Breast epithelium (tissue), 3 donors: Measurements from ENCODE around the gene RPL37.

Experiments used
- POLR2AphosphoS5 ChIP-seq, 3 donors: sonication (generic); formaldehyde crosslinking; IDR thresholded peaks; one replicate each; pipeline ENCODE4 v1.6.1; 2017; ENCODE audit warnings: antibody characterized with exemption in 3 of 3
- TF ChIP-seq, protein P1 (sequence below), 3 donors: fragments of 450-650 bp; IDR thresholded peaks; one replicate each; pipeline ENCODE4 v1.5.1; 2016 to 2017; ENCODE audit warnings: antibody characterized with exemption in 3 of 3, mild to moderate bottlenecking in 3 of 3, moderate library complexity in 3 of 3

DNA sequence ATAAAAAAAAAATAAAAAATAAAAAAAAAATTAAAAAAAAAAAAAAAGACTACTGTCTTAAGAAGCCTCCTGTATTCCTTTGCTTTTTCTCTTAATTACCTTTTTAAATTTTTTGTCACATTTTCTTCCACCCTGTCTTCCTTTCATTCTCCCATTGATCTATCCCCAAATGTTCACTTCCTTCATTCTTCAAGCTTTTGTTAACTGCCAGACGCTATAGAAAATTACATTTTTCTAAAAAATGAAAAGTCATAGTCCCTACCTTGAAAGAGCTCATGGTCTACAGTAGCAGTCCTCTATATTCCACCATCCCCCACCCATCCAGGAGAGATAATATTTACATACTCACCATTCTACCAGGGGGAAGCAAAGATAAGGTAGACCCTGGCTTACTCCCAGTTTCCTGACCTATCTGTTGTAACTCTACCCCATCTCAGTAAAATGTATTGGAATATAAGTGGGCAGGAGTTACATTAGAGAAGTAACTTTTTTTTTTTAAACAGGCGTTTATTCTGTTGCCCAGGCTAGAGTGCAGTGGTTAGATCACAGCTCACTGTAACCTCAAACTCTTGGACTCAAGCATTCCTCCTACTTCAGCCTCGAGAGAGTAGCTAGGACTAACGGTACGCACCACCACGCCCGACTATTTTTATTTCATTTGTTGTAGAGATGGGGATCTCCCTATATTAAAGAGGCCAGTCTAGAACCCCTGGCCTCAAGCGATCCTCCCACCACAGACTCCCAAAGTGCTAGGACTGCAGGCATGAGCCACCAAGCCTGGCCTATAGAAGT lies 33.1 kb downstream of the RPL37 start:
- TF ChIP-seq, protein P1, sequence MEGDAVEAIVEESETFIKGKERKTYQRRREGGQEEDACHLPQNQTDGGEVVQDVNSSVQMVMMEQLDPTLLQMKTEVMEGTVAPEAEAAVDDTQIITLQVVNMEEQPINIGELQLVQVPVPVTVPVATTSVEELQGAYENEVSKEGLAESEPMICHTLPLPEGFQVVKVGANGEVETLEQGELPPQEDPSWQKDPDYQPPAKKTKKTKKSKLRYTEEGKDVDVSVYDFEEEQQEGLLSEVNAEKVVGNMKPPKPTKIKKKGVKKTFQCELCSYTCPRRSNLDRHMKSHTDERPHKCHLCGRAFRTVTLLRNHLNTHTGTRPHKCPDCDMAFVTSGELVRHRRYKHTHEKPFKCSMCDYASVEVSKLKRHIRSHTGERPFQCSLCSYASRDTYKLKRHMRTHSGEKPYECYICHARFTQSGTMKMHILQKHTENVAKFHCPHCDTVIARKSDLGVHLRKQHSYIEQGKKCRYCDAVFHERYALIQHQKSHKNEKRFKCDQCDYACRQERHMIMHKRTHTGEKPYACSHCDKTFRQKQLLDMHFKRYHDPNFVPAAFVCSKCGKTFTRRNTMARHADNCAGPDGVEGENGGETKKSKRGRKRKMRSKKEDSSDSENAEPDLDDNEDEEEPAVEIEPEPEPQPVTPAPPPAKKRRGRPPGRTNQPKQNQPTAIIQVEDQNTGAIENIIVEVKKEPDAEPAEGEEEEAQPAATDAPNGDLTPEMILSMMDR (IDR thresholded peaks at IDR 0.05) = no peak
- TF ChIP-seq POLR2AphosphoS5 (IDR thresholded peaks at IDR 0.05) = no peak
